SW480 (cell line): Measurements from ENCODE around the gene BSG.
"Not testable (repeated sequence)": the region's sequence is repeated elsewhere in the genome, so short reads cannot be mapped to it uniquely, and the experiment has no call there.

Experiments used
- DNase-seq: peaks from one replicate; pipeline ENCODE4 v3.0.0-alpha.2; 2016; ENCODE audit warnings: low spot score

BSG gene

DNA sequence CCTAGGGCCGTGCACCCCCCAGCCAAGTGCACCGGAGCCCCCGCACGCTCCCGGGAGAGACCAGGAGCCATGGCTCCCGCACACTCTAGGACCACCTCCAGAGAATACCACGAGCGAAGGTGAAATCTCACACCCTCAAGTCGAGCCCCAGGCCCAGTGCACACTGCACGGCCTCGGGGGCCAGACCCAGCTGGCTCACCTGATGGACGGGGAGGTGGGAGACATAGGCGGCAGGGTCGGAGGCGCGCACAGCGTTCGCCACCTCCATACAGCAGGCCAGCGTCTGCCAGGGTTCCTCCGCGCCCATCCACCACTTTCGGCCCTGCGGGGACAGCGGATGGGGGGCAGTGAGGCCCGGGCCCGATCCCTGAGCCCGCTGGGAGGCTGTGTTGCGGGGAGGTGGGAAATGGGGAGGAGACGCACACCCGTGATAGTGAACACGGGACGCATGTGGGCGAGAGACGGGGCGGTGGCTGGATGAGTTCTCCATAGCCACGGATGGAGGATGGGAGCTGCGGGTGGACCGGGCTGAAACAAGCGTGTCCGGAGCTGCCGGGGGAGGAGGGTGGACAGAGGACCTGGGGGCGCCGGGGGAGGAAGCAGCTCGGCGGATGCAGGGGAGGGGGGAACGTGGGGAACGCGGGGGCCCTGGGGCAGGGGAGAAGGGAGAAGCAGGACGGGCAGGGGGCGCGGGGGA lies 47.9 kb downstream of the BSG start:
- DNase-seq: no peak

- not testable (repeated sequence) for DNase-seq
Measured at GRCh38 chr19:621191-621590, 48.8 kb downstream of the BSG start.

DNA sequence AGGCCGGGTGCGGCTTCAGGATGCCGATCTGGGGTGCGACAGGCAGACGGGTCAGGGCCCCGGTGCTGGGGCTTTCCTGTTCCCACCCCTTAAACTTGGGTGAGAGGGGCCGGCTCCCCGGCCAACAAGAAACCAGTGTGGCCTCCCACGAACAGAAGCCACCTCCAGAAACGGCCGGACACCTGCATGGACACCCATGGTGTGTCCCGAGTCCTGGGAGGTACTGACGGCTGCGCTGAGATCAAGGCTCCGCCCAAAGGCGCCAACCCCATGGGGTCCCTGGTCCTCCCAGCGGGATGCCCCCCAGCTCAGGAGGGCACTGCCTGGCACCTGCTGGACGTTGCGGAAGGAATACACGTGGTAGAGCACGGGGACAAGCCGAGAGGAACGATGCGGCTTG lies 49.4 kb downstream of the BSG start:
- no peak for DNase-seq

- no peak for DNase-seq
Measured at GRCh38 chr19:622666-623065, 50.3 kb downstream of the BSG start.

- no peak for DNase-seq
Measured at GRCh38 chr19:623175-623916, 51.0 kb downstream of the BSG start.

DNA sequence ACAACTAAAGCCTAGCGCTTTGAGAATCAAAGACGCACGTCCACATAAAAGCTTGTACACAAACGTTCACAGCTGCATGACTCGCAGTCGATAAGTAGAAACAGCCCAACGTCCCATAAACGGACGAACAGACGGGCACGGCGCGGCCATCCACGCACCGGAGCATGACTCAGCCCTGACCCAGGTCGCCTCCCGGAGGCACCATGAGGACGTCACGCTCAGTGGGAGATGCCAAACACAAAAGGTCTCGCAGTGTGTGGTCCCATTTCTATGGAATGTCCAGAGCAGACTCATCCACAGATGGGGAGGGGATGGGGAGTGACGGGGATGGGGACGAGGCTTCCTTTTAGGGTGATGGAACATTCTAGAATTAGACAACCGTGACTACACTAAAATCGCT lies 51.6 kb downstream of the BSG start:
- no peak for DNase-seq

DNA sequence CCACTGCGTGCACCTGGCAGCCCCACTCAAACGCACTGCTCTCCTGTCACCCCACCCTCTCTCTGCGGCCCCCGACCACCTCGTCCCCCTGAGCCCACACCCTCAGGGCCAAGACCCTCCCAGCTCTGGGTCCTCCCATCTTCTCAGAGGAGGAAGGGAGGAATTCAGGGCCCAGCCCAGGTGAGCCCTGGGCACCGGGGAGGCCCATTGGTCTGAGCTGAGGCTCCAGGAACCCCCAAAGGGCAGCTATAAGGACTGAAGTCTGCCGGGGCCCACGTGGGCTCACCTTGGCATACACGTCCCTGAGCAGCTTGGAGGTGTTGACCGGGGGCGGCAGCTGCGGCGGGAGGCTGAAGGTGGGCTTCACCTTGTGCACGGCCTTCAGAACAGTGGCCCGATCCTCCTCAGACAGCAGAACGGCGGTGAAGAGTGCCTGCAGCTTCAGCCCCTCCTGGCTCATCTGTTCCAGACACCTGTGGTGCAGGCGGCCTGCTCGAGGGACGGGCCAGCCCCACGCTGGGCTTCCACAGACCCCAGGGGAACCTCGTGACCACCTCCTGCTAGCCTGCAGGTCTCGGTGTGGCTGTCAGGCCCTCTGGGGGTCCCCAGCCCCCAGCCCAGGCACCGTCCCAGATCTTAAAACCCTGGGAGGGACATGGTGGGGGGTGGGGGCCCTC lies 52.2 kb downstream of the BSG start:
- no peak for DNase-seq

DNA sequence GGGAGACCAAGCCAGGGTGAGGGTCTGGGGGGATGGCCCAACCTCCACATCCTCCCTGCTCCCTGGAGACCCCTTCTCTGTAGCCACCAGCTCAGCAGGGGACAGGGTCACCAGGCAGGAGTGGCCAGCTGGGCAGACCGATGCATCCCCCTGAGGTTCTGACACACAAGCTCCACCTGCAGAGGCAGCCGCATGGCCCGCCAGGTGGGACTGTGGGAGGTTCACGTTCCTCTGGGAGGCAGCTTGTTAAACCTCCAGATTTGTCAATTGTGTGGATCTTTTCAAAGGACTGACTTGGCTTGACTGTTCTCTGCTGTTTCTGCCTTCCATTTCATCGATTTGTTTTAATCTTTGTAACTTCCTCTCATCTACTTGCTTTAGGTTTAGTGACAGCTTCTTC lies 52.9 kb downstream of the BSG start:
- DNase-seq: no peak

- not testable (repeated sequence) for DNase-seq
Measured at GRCh38 chr19:626566-626965, 54.2 kb downstream of the BSG start.

GRCh38 chr19:628168-628567 lies 55.8 kb downstream of the BSG start:
- DNase-seq: no peak

GRCh38 chr19:629515-629914 lies 57.1 kb downstream of the BSG start:
- not testable (repeated sequence) for DNase-seq

DNA sequence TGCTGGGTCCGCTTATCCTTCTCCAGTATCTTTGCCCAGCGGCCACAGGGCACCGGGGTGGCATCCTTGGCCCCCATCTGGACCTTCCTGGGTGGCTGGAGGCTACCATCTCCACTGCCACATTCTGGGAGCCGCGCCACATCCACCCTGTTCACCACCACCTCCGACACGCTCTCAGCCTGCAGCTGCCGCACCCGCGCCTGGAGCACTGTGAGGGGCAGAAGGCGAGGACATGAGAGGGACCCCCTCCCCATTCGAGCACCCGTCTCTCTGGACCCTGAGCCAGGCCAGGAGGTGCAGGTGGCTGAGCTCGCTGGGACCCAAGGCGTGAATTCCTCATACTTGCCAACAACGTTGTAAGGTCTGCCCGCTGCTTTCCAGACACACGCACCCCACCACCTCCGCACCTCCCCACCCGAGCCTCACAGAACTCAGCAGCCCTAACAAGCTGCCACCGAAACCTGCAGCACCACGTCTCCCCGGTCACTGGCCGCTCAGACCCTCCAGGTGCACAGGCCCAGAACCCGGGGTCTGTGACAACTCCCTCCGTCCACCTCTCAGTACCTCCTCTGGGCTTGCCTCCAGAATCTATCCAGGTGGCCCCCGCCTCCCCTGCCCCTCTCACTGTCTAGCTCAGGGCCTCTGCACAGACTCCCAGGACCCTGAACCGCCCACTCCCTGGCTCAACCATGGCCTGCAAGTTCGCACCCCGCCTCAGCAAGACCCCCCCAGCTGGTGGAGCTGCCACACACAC lies 57.7 kb downstream of the BSG start:
- no peak for DNase-seq

- DNase-seq: peak; percentile 16
Measured at GRCh38 chr19:632579-633067, 60.2 kb downstream of the BSG start.
